ENCODE data around the gene CCDC27.

DNA sequence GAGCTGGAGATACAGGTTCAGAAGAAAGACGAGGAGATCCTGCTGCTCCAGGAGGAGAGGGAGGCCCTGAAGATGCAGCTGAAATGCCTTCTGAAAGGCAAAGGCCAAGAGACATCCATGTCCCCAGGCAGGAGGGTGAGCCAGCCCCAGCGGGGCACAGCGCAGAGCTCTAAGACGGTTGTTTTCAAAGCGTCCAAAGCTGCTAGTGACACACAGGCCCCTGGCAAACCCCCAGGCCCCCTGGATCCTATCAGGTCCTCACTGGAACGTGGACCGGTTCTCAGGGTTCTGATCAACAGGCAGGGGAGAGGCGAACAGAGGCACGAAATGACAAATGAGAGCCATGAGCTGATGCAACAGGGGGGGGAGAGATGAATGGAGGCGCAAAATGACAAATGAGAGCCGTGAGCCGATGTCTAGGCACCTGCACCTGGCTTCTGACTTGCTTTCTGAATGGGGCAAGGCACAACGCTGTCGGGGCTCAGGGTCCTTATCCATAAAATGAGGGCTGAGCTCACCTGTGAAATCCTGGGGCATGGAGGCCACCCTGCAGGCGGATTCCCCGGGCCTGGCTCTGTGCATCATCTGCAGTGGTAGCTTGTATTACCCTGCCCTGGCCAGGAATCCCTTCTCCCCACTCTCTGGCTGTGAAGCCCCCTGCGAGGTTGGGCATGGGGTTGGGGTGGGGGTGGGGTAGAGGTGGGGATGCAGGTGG lies 9.2 kb downstream of the CCDC27 start:
- TF ChIP-seq, protein P1, sequence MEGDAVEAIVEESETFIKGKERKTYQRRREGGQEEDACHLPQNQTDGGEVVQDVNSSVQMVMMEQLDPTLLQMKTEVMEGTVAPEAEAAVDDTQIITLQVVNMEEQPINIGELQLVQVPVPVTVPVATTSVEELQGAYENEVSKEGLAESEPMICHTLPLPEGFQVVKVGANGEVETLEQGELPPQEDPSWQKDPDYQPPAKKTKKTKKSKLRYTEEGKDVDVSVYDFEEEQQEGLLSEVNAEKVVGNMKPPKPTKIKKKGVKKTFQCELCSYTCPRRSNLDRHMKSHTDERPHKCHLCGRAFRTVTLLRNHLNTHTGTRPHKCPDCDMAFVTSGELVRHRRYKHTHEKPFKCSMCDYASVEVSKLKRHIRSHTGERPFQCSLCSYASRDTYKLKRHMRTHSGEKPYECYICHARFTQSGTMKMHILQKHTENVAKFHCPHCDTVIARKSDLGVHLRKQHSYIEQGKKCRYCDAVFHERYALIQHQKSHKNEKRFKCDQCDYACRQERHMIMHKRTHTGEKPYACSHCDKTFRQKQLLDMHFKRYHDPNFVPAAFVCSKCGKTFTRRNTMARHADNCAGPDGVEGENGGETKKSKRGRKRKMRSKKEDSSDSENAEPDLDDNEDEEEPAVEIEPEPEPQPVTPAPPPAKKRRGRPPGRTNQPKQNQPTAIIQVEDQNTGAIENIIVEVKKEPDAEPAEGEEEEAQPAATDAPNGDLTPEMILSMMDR (IDR thresholded peaks at IDR 0.05; ENCODE audit: insufficient read depth, low read depth, low read length) = no peak
- no peak for TF ChIP-seq EZH2 (IDR thresholded peaks at IDR 0.05; ENCODE audit: insufficient read depth, low read length)
